ENCODE measurements around the gene DRC1.
"Not testable (repeated sequence)": the region's sequence is repeated elsewhere in the genome, so short reads cannot be mapped to it uniquely, and the experiment has no call there.

DRC1 gene

DNA sequence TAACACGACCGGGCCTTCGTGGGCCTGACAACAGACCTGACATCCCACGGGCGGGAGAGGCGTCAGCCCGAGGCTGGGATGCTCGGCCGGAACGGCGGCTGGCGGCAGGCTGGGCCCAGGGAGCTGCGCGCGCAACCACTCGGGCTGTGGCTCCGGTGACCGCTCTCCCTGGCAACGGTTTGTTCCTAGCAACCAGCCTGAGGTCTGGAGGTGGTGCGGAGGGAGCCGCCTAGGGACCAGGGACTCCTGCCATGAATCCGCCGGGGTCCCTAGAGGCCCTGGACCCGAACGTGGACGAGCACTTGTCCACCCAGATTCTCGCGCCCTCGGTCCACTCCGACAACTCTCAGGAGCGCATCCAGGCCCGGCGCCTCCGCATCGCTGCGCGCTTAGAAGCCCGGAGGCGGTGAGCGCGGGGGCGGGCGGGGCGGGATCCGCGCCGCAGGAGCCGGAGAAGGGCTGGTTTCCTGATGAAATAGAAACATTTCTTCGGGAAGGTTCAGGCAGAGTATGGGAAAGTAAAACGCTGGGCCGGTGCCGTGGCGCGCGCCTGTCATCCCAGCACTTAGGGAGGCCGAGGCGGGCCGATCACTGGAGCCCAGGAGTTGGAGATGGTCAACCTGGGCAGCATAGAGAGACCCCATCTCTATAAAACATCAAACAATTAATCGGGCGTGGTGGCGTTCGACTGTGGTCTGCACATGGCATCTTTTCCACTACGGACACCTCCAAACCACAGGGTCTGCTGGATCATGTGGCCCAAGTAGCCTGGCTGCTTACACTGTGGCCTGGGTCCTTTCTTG, at the start of gene DRC1:
TSS of gene DRC1 (plus strand) at position 182 of the 803 bp plus-strand sequence. CDS start at position 252, 70 bp downstream.
- H3K4me3 ChIP-seq (ENCODE audit: low read length), result no peak within 1 kb of the TSS
- TF ChIP-seq ZNF274 (IDR thresholded peaks at IDR 0.05; ENCODE audit: low read depth, low read length), result no peak

DNA sequence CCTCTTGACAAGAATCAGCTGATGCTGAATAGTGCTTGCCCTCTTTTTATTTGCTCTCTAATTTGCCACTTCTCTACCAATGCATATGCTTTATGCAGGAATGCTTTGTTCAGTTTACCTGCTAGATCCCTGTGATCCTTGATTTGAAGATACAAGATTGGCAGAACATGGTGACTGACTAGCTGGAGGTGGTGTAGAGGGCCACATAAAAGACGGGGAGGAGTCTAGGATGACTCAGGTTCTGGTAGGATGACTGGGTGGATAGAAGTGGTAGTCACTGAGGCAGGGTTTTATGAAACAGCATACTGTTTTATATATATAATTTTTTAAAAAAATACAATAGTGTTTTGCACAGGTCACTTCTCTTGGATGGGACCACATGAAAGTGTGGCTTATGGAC, 48.8 kb upstream of the DRC1 start:
- no peak for TF ChIP-seq ZNF274 (IDR thresholded peaks at IDR 0.05; ENCODE audit: low read depth, low read length)
- no peak overlapping the region for H3K4me3 ChIP-seq (ENCODE audit: low read length)

DNA sequence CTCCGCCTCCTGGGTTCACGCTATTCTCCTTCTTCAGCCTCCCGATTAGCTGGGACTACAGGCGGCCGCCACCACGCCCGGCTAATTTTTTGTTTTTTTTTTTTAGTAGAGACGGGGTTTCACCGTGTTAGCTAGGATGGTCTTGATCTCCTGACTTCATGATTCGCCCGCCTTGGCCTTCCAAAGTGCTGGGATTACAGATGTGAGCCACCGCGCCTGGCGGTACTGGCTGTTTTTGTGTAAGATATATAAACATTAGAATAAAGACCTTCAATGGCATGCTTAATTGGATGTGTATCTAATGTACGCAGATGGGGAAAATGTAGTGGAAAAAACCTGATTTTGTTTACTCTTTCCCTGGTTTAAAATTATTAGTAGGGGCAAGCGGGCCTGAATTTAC, 47.3 kb upstream of the DRC1 start:
- not testable (repeated sequence) for H3K4me3 ChIP-seq (ENCODE audit: low read length)

DNA sequence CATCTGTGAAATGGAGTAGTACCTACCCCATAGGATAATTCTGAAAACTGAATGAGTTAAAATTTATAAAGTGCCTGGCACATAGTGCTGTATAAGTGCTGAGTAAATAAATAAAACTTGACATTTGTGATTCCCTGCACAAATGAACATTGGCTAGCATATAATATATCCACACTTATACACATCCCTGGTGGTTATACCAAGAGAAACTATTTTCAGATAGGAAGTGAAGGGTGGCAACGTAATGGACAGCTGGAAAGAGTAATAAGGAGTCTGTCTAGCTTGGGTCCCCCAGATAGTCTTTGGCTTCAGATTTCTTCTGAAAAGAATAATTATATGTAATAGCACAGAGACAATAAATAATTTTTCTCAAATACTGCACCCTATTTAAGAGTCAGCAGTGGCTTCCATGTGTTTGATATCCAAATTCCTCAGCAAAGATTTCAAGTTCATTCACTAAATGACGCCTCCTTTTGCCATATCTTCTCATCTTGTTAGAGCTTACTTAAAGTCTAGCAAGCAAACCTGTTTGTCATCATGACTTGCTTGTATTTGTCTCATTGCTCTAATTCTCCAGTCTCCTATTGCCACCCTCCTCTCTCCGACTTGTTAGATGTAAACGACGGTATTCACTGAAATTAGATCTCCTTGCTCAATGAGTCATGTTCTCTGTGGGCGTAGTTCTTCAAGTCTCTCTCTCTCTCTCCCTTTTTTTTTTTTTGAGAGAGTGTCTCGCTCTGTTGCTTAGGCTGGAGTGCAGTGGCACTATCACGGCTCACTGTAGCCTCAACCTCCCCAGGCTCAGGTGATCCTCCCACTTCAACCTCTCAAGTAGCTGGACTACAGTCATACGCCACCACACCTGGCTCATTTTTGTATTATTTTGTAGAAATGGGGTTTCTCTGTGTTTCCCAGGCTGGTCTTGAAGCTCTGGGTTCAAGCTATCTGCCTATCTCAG, 46.4 kb upstream of the DRC1 start:
- no peak overlapping the region for H3K4me3 ChIP-seq (ENCODE audit: low read length)
- TF ChIP-seq ZNF274 (IDR thresholded peaks at IDR 0.05; ENCODE audit: low read depth, low read length), result no peak

DNA sequence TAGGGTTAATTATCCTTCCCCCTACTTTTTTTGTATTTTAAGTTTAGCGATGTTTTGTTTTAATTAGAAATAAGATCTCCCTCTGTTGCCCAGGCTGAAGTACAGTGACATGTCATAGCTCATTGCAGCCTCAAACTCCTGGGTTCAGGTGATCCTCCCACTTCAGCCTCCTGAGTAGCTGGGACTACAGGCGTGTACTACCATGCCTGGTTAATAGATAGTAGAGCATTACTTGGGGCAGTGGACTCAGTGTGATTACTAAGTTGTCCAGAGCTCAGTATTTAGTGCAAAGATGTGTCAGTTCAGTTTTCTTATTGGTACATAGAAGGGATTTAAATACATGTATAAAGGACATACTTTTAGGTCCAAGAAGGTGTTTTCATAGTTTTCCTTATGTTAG, 45.6 kb upstream of the DRC1 start:
- no peak overlapping the region for H3K4me3 ChIP-seq (ENCODE audit: low read length)

DNA sequence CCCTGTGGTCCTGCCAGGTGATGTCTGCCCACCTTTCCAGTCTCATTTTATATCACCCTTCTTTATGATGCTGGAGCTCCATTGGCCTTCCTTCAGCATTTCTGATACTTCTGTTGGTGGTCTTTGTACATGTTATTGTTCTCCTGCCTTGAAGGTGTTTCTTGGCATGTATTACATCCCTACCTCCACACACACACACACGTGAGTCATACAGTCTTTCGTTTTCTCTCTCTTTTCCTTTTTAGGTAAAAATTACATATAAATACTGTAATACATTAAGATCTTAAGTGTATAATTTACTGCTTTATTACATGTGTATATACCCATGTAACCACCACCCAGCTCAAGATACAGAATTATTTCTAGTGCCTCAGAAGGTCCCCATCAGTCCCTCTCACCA, 44.9 kb upstream of the DRC1 start:
- no peak for TF ChIP-seq ZNF274 (IDR thresholded peaks at IDR 0.05; ENCODE audit: low read depth, low read length)
- H3K4me3 ChIP-seq (ENCODE audit: low read length), result no peak overlapping the region

More for the DNA sequence above, 45.6 kb upstream of the DRC1 start:
- TF ChIP-seq ZNF274 (IDR thresholded peaks at IDR 0.05; ENCODE audit: low read depth, low read length), result no peak

DNA sequence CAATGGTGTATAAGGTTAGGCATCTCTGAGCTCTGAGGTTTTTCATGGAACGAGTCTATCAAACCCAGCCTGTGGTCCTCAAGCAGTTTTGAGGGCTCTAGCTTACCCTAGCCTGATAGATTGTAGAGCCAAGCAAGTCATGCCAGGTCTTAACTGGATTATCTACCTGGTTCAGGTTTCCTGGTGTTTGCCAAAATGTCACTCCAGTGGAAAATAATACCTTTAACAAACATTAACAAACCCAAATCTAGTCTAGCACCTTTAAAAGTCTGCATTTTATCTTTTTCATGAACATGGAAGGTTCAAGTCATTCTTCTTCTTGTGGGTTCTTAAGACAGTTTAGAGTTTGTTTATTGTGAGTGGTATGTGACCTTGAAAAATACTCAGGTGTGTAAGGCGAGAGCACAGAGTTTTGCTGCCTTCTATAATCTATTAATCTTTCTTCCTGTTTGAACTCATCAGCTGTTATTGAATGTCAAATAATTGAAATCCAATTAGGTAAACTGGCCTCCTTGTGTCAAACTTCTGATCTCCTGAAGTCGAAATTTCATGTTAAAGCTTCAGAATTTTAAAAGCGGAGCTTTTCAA, 41.7 kb upstream of the DRC1 start:
- no peak for TF ChIP-seq ZNF274 (IDR thresholded peaks at IDR 0.05; ENCODE audit: low read depth, low read length)

DNA sequence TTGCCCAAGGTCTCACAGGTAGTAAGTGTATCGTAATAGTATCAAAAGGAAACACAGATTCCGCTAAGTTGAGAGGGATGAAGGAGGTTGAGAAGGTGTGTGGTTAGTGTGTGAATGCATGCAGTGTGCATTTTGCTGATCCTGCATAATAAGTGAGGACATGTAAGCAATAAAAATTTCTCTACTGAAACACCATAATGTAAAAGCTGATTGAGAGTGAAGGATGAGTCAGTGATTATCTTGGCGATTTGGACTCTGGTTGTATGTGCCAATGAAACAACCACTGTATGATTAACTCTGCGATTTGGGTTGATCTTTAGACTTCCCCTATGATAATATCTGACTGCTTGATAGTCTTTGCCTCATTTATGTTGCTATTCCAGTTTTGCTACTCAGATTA, 38.4 kb upstream of the DRC1 start:
- no peak for TF ChIP-seq ZNF274 (IDR thresholded peaks at IDR 0.05; ENCODE audit: low read depth, low read length)
- no peak overlapping the region for H3K4me3 ChIP-seq (ENCODE audit: low read length)

More for the DNA sequence above, 41.7 kb upstream of the DRC1 start:
- no peak overlapping the region for H3K4me3 ChIP-seq (ENCODE audit: low read length)

DNA sequence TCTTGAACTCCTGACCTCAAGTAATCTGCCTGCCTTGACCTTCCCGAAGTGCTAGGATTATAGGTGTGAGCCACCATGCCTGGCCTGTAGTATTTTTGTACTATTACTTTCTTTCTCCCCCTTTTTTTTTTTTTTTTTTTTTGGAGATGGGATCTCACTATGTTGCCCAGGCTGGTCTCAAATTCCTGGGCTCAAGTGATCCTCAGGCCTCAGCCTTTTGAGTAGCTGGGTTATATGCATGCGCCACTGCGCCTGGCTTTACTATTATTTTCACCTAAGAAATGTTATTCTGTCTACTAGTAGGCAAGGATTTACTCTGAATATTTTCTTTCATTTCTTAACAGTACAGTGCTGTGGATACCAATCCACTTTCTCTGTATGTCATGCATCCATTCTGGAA, 37.8 kb upstream of the DRC1 start:
- no peak overlapping the region for H3K4me3 ChIP-seq (ENCODE audit: low read length)
- TF ChIP-seq ZNF274 (IDR thresholded peaks at IDR 0.05; ENCODE audit: low read depth, low read length), result no peak

DNA sequence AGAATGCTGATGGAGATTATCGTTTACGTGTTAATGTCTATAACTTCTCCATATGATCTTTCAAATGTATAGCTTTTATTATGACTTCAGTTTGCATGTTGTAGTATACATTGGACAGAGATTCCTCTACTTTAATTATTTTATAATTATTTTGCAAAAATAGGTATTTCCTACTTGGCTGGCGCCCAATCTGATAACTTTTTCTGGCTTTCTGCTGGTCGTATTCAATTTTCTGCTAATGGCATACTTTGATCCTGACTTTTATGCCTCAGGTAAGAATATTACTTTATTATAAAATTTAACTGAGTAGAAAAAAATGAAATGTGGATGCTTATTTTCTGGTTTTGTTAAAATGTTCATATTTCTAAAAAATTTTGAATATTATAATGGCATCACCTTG, 37.1 kb upstream of the DRC1 start:
- H3K4me3 ChIP-seq (ENCODE audit: low read length), result no peak overlapping the region
- no peak for TF ChIP-seq ZNF274 (IDR thresholded peaks at IDR 0.05; ENCODE audit: low read depth, low read length)

DNA sequence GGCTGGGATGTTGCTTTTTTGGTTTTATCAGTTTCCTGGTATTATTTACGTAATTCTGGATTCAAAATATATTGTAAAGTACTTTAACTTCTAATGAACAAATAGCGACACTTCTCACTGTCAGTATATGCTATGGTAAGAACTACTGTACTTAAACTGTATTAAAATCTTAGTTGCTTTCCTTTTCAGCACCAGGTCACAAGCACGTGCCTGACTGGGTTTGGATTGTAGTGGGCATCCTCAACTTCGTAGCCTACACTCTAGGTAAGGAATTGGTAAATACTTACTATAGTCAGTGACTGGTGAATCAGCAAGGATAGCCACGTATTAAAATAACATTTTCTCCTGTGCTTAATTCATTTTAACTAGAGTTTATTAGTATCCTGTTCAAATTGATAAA, 34.8 kb upstream of the DRC1 start:
- H3K4me3 ChIP-seq (ENCODE audit: low read length), result no peak overlapping the region
- no peak for TF ChIP-seq ZNF274 (IDR thresholded peaks at IDR 0.05; ENCODE audit: low read depth, low read length)

DNA sequence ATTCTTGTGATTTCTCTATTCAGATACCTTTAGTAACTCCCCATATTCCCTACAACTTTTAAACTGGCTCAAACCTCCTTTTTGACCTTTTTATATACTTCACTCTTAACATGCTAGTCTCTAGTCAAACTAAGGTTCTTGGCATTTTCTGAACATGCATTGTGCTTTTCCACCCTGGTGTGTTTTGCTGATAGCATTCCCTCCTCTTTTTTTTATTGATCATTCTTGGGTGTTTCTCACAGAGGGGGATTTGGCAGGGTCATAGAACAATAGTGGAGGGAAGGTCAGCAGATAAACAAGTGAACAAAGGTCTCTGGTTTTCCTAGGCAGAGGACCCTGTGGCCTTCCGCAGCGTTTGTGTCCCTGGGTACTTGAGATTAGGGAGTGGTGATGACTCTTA, 32.1 kb upstream of the DRC1 start:
- not testable (repeated sequence) for H3K4me3 ChIP-seq (ENCODE audit: low read length)

DNA sequence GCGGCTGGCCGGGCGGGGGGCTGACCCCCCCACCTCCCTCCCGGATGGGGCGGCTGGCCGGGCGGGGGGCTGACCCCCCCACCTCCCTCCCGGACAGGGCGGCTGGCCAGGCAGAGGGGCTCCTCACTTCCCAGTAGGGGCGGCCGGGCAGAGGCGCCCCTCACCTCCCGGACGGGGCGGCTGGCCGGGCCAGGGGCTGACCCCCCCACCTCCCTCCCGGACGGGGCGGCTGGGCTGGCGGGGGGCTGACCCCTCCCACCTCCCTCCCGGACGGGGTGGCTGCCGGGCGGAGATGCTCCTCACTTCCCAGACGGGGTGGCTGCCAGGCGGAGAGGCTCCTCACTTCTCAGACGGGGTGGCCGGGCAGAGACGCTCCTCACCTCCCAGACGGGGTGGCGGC, 30.8 kb upstream of the DRC1 start:
- H3K4me3 ChIP-seq (ENCODE audit: low read length), result not testable (repeated sequence)

DNA sequence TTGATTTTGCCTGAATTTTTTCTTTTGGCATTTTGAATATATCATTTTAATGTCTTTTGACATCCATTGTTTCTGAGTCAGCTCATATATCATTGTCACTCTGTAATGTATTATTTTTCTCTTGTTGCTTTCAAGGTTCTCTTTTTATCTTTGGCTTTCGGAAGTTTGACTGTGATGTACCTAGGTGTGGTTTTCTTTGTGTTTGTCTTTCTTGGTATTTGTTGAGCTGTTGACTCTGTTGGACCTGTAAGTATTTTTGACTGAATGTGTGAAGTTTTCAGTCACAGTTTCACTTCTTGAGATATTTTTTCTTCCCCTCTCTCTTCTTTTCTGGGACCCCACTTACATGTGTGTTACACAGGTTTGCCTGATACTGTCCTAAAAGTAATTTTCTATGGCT, 24.9 kb upstream of the DRC1 start:
- H3K4me3 ChIP-seq (ENCODE audit: low read length), result no peak overlapping the region
- TF ChIP-seq ZNF274 (IDR thresholded peaks at IDR 0.05; ENCODE audit: low read depth, low read length), result no peak

DNA sequence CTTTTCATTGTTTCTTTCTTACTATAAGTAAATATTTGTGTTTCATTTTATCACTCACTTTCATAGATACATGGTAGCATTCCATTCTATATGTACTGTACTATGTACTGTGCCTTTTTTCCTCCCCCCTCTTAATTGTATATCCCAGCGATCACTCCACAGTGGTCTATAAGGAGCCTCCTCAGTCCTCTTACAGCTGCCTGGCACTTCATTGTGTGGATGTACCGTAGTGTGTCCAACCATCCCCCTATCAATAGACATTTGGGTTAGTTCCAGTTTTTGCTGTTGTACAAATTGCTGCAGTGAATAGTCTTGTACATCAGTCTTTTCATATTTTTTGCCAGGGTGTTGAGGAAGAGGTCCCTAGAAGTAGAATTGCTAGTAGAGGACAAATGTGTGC, 21.4 kb upstream of the DRC1 start:
- TF ChIP-seq ZNF274 (IDR thresholded peaks at IDR 0.05; ENCODE audit: low read depth, low read length), result no peak
- H3K4me3 ChIP-seq (ENCODE audit: low read length), result no peak overlapping the region
